ENCODE results near the gene ANKRD34C. TPM values are rescaled to one million over a fixed set of nuclear protein-coding genes. Genes with fewer than 3 reads are reported as not detected.

The ANKRD34C gene
- total and polyA plus RNA-seq, 9 of the 15 experiments (the other 6 are each of a cell fraction or from before 2014, with no cell fraction given), result 0.01 TPM; not detected in 8

- TF ChIP-seq ZNF766 (CRISPR knock-in tag; conservative IDR thresholded peaks at IDR 0.05) (no peak), DIDO1 (tag; IDR thresholded peaks at IDR 0.05; ENCODE audit: low read depth) (no peak)
Measured at GRCh38 chr15:79322306-79322705, 39.8 kb downstream of the ANKRD34C start (continued).

DNA sequence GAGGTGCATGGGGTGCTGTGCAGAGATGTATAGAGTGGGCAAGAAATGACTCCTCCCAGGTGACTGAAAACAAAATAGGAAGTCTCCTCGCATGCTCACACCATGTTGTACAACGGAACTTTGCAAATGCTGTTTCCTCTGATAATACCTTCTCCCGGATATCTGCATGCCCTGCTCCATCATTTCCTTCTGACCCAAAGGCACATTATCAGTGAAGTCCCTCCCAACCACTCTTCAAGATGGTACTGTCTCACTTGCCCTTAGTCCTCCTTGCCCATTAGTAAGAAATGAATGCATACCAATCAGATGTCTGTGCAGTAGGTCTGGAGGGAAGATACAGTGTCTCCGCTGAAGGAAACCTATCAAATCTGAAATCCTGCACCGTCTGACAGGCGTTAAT lies 40.4 kb downstream of the ANKRD34C start:
- ATAC-seq (no peak), DNase-seq (ENCODE audit: extremely low read depth in 1 of 4, low spot score in 3 of 4) (no peak), FAIRE-seq (no peak)
- Histone ChIP-seq H3K27me3 (ENCODE audit: control insufficient read depth in 2 of 2, insufficient read depth in 2 of 2, low read length in 2 of 2) (no peaks in the 10 kb centered on the region), H3K4me1 (replicated peaks in 1 of 2; ENCODE audit: control insufficient read depth in 2 of 2, insufficient read depth in 2 of 2, low read length in 2 of 2) (no peaks in the 10 kb centered on the region), H3K9me1 (ENCODE audit: control insufficient read depth, insufficient read depth, low read length) (peaks cover 2% of the 10 kb centered on the region), H3K4me3 (no peak overlapping the region), H2AFZ (ENCODE audit: low read depth, low read length) (no peak overlapping the region), H3K9me3 (replicated peaks; ENCODE audit: control insufficient read depth, insufficient read depth, low read depth, low read length) (no peaks in the 10 kb centered on the region), H4K20me1 (replicated peaks; ENCODE audit: control insufficient read depth, insufficient read depth, low read length) (no peaks in the 10 kb centered on the region; the same call in 1 of the 2 replicates), H3K9ac (ENCODE audit: insufficient read depth in 1 of 2, low read depth in 2 of 2, low read length in 2 of 2) (no peak overlapping the region), H3K36me3 (ENCODE audit: control insufficient read depth, insufficient read depth, low read length) (peaks cover 72% of the 10 kb centered on the region), H3K27ac (ENCODE audit: extremely low read depth, low read depth, low read length) (no peak overlapping the region), H3K79me2 (ENCODE audit: control insufficient read depth, insufficient read depth, low read length) (no peaks in the 10 kb centered on the region; the same call in 2 of the 3 replicates), H3K4me2 (ENCODE audit: insufficient read depth, low read length) (no peak overlapping the region)
- intact Hi-C loops (cut with micrococcal nuclease) (no loop called here), in situ Hi-C loops (cut with MboI) (no loop called here)
- no TSS peak for BruUV-seq (replicated peaks)
- ChIA-PET POLR2A (interaction anchor here (1.0 kb wide), 1 partner anchor 13 kb away, joined by 3 read pairs; no protein-coding TSS in a partner anchor), CTCF (ENCODE audit: low intra/inter-chr PET ratio) (no interaction called here)
- 82% methylated on average over 6 of the region's 6 CpGs for WGBS (ENCODE audit: insufficient coverage, low coverage, missing lambda C conversion rate)
- TF ChIP-seq PHF8 (IDR thresholded peaks at IDR 0.05; ENCODE audit: borderline replicate concordance, low read length) (no peak), ZNF133 (CRISPR knock-in tag; IDR thresholded peaks at IDR 0.05) (no peak), RBFOX2 (IDR thresholded peaks at IDR 0.05; ENCODE audit: low read depth, low read length) (no peak), PHF21A (IDR thresholded peaks at IDR 0.05; ENCODE audit: borderline replicate concordance, low read depth) (no peak), RFX7 (CRISPR knock-in tag; IDR thresholded peaks at IDR 0.05) (no peak), ATF6 (CRISPR knock-in tag; IDR thresholded peaks at IDR 0.05) (no peak), ILF3 (IDR thresholded peaks at IDR 0.05; ENCODE audit: borderline replicate concordance) (no peak), HIVEP1 (CRISPR knock-in tag; IDR thresholded peaks at IDR 0.05) (no peak), ZKSCAN1 (IDR thresholded peaks at IDR 0.05; ENCODE audit: low read depth, low read length) (no peak)
- TF ChIP-seq, protein P1, sequence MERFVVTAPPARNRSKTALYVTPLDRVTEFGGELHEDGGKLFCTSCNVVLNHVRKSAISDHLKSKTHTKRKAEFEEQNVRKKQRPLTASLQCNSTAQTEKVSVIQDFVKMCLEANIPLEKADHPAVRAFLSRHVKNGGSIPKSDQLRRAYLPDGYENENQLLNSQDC (CRISPR knock-in tag; IDR thresholded peaks at IDR 0.05), result no peak
- TF ChIP-seq, protein P2, sequence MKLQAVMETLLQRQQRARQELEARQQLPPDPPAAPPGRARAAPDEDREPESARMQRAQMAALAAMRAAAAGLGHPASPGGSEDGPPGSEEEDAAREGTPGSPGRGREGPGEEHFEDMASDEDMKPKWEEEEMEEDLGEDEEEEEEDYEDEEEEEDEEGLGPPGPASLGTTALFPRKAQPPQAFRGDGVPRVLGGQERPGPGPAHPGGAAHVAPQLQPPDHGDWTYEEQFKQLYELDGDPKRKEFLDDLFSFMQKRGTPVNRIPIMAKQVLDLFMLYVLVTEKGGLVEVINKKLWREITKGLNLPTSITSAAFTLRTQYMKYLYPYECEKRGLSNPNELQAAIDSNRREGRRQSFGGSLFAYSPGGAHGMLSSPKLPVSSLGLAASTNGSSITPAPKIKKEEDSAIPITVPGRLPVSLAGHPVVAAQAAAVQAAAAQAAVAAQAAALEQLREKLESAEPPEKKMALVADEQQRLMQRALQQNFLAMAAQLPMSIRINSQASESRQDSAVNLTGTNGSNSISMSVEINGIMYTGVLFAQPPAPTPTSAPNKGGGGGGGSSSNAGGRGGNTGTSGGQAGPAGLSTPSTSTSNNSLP (IDR thresholded peaks at IDR 0.05; ENCODE audit: borderline replicate concordance, low read depth, low read length), result no peak
- TF ChIP-seq, protein P3, sequence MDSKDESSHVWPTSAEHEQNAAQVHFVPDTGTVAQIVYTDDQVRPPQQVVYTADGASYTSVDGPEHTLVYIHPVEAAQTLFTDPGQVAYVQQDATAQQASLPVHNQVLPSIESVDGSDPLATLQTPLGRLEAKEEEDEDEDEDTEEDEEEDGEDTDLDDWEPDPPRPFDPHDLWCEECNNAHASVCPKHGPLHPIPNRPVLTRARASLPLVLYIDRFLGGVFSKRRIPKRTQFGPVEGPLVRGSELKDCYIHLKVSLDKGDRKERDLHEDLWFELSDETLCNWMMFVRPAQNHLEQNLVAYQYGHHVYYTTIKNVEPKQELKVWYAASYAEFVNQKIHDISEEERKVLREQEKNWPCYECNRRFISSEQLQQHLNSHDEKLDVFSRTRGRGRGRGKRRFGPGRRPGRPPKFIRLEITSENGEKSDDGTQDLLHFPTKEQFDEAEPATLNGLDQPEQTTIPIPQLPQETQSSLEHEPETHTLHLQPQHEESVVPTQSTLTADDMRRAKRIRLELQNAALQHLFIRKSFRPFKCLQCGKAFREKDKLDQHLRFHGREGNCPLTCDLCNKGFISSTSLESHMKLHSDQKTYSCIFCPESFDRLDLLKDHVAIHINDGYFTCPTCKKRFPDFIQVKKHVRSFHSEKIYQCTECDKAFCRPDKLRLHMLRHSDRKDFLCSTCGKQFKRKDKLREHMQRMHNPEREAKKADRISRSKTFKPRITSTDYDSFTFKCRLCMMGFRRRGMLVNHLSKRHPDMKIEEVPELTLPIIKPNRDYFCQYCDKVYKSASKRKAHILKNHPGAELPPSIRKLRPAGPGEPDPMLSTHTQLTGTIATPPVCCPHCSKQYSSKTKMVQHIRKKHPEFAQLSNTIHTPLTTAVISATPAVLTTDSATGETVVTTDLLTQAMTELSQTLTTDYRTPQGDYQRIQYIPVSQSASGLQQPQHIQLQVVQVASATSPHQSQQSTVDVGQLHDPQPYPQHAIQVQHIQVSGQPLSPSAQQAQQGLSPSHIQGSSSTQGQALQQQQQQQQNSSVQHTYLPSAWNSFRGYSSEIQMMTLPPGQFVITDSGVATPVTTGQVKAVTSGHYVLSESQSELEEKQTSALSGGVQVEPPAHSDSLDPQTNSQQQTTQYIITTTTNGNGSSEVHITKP (IDR thresholded peaks at IDR 0.05; ENCODE audit: partially characterized antibody), result no peak

All from K562 (cell line).